NCI-H2107 treated with DMSO at 0.1 percent for 48 hours (cell line): ENCODE results near the gene TREML1.

Experiments
- DNase-seq: peaks from one replicate; lab custom pipeline; 2025; ENCODE audit not compliant: unreplicated experiment; lab: John Stamatoyannopoulos, UW

TREML1 gene

GRCh38 chr6:41179163-41179562 is 25.0 kb upstream of the TREML1 start:
- no peak for DNase-seq

- DNase-seq = no peak
These were observed 23.5 kb upstream of the TREML1 start for GRCh38 chr6:41177695-41178094.

GRCh38 chr6:41177287-41177686 is 23.1 kb upstream of the TREML1 start:
- DNase-seq = no peak

- DNase-seq = no peak
These were observed 22.0 kb upstream of the TREML1 start for GRCh38 chr6:41176189-41176588.

- DNase-seq = no peak
These were observed 20.9 kb upstream of the TREML1 start for GRCh38 chr6:41175084-41175483.

- no peak for DNase-seq
These were observed 20.5 kb upstream of the TREML1 start for GRCh38 chr6:41174610-41175009.

GRCh38 chr6:41171908-41172307 is 17.8 kb upstream of the TREML1 start:
- DNase-seq = no peak

GRCh38 chr6:41170547-41171160 is 16.5 kb upstream of the TREML1 start:
- no peak for DNase-seq

GRCh38 chr6:41167173-41167963 is 13.2 kb upstream of the TREML1 start:
- no peak for DNase-seq

GRCh38 chr6:41164551-41165120 is 10.5 kb upstream of the TREML1 start:
- no peak for DNase-seq

GRCh38 chr6:41163419-41163717 is 9.2 kb upstream of the TREML1 start:
- DNase-seq = no peak

GRCh38 chr6:41162687-41163418 is 8.7 kb upstream of the TREML1 start, which contains the start of gene TREM2:
TREM2 (minus strand) TSS chr6:41163116; CDS start chr6:41163082, 34 bp downstream.
- no peak for DNase-seq

GRCh38 chr6:41161851-41162552 is 7.9 kb upstream of the TREML1 start:
- no peak for DNase-seq

GRCh38 chr6:41161380-41161779 is 7.2 kb upstream of the TREML1 start:
- DNase-seq = no peak

GRCh38 chr6:41160933-41161332 is 6.8 kb upstream of the TREML1 start:
- DNase-seq = no peak

GRCh38 chr6:41159415-41160082 is 5.4 kb upstream of the TREML1 start:
- DNase-seq = no peak

GRCh38 chr6:41157323-41157722 is 3.2 kb upstream of the TREML1 start:
- no peak for DNase-seq

- DNase-seq = no peak
These were observed 2.6 kb upstream of the TREML1 start for GRCh38 chr6:41156771-41157170.

- DNase-seq = no peak
These were observed 1.9 kb upstream of the TREML1 start for GRCh38 chr6:41156001-41156400.

GRCh38 chr6:41155132-41155805 is 1.1 kb upstream of the TREML1 start:
- no peak for DNase-seq
